ENCODE results near the gene ARSG.
A peak's percentile ranks its signal among the peaks of the same experiment; 100 is the strongest.

ARSG gene

DNA sequence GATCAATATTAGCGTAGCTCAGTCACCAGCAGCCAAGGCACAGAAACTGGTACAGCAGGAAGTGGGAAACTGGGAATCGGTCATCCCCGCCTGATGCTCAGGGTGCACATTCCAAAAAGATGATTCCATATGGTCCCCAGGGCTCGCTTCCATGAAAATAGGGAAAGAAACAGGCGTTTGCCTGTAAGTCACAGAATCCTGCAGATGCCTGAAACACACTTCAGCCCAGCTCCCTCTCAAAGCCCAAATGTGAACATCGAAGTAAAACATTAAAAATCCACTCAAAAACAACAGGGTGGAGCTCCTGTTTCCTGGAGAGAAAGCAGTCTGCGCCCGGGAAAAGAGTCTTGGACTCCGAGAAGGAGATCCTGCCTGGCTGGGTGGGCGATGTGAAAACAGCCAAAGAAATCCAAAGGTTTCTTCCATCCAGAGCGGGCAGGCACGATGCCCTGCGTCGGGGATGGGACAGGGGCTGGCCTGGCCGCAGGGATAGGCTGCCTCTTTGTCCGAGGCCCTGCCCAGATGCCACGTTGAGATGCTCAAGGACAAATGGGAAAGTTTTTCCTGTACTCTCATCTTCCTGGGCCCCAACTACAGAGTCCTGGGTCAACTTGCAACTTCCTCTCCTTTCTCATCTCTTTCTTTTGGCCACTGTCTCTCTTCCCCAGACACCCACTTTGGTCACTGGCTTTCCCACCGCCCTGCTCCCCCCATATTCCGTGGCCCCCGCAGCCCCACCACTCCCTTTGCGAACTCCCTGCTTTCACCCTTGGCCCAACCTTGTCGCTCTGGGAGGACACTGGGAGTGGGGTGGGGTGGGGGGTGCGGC, 165.3 kb downstream of the ARSG start:
- no peak for DNase-seq

DNA sequence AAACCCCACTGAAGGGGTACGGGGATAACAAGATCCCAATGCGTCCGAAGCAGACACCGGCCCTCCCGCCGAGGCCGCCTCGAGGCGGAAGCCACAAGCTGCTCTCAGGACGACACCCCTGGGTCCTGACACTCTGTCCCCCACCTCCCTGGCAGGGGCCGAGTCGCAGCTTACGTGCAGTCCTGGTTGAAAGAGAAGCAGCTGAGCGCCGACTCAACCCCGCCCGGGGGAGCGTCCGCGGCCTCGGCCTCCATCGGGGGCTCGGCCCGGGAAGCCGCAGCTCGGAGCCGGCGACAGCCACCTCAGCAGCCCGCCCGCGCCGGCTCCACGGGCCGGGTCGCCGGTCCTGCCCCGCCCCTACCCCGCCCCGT, 165.9 kb downstream of the ARSG start, which contains the start of gene WIPI1:
Gene WIPI1, minus strand, starts transcription at position 329 of the 371 bp plus-strand sequence. Its CDS starts 75 bp downstream, at position 254.
- no peak for DNase-seq

DNA sequence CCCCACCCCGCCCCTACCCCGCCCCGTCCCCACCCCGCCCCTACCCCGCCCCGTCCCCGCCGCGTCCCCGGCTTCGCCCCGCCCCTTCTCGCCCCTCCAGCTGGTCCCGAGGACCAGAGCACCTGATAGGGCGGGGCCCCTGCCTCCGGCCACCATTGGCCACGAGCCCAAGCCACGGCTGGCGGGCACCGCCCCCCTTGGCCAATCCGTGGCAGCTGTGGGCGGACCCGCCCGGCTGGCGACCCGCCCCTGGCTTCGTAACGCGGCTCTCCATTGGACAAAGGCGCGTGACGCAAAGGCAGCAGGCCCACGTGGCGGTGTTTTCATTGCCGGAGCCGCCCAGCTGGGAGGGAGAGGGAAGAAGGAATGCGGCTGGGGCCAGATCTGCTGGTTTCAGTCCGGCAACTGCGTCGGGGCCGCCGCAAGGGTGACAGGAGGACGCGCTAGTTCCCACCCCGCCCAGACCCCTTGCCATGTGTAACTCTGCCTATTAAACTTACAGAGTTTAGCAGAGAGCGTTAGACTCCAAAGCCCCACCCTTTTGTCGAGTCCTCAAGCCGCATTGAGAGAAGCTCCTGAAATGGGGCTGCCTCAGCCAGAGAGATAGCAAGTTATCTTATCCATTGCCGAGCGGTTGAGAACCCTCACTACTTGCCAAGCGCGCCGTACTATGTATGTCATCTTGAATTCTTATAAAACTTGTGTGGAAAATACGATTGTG, 166.4 kb downstream of the ARSG start:
- DNase-seq, result peak; percentile 97

DNA sequence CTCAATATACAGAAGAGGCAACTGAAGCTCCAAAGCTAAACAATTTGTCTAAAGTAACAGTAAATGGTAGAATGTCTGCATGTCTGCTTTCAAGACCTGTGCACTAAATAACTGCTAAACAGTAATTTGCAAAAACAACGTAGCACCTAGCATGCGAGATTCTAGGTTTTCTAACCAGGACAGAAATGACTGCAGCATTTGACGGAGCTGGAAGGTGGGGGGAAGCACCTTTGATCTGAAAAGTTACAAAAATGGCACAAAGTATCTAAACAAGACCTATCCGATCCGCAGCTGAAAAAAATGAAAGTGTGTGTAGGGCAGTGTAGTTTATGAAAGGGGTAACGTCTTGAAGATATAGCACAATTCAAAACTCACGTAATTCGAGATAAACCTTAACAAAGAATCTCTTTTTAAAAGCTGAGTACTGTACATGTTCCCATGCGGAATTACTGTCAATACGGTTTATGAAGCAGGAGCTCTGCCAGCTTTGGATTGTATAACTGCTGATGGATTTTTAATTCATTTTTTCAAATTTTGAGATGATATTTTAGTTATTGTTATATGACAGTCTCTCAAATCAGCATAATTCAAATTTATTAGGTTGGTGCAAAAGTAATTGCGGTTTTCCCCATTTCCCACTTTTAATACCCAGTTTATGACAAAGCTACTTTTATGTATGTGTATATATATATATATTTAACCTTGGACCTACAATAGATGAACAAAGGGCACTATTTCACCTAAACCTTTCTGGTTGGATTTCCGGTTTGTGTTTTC, 167.2 kb downstream of the ARSG start:
- DNase-seq, result no peak

DNA sequence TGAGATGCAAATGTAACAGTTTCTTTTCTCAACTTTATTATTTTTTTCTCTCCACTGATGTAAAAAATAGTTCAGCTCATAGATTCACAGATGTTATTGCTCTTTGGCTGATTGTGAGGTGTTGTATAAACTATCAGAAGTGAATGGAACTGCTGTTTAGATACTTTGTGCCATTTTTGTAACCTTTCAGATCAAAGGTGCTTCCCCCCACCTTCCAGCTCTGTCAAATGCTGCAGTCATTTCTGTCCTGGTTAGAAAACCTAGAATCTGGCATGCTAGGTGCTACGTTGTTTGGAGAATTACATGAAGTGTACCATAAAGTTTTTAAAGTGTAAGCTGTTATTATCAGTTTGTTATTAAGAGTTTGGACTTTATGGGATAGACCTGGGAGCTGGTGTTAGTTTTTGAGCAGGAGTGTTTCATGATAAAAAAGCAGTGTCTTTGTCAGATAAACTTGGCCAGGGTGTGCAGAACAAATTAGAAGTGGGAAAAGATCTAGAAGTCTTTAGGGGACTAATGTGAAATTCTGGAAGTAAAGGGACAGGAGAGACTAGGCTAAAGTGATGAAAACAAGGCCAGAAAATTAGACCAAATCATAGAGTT, 167.8 kb downstream of the ARSG start:
- no peak for DNase-seq

DNA sequence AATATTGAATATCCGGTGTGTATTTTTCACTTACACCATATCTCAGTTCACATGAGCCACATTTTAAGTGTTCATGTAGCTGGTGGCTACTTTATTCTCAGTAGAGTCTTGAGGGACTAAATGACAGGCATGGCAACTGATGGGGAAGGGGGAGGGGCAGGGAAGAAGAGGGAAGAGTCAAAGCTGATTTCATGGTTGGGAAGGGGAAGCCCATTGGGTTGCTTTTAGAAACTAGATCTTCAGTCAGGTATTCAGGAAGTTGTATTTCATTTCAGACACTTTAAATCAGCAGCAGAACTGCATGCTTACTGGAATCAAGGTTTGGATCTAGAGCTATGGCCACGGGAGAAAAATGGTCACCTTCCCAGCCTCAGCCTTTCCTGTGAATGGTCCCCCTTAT, 168.9 kb downstream of the ARSG start:
- no peak for DNase-seq

DNA sequence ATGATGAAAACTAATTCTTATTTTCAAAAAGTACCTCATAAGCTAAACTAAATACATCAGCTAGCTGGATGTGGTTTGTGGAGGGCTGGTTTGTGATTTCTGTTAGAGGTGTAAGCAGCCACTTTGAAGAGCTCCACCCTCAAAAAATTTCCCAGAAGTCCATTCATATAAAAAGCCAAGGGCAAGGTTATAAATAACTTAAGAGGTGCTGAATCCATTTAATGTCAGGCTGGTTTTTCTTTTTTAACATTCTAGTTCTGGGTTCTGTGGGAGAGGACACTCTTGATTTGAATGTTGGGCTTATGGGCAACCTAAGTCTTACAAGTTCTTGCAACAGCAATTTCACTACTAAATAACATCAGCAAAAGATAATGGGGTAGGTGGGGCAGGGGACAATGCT, 169.4 kb downstream of the ARSG start:
- no peak for DNase-seq

DNA sequence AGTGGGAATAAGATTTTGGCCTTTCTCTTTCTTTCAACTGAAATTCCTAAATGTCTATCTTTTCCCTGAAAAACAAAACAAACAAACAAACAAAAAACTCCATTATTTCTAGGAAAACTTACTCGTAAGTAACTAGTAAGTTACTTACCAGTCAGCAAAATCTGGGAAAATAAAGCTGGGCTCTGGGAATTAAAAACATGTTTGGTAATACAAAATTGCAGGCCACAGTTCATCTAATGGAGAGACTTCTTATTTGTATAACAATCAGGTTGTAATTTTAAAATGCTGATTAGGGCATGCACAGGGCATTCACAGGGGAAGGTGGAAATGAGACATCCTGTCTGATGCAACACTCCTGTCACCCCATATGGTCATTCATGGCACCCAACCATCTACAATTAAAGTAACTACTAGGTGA, 169.8 kb downstream of the ARSG start:
- no peak for DNase-seq

DNA sequence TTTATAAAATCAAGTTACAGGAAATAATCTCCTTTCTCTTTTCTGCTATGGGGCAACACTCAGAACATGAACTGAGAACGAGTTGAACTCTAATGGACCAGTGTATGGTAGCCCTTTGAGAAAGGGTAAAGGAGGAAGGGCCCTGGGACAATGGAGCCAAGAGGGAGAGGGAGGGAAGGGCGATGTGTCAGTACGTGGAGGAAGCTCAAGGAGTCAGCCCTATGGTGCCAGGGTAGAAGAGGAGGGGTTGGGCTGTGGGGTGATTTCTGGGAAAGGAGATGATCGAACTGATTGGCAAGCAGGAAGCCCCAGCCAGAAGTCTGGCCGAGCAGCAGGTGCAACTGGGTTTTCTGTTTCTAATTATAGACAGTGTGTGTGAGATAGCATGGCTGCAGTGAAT, 170.3 kb downstream of the ARSG start:
- DNase-seq, result no peak

DNA sequence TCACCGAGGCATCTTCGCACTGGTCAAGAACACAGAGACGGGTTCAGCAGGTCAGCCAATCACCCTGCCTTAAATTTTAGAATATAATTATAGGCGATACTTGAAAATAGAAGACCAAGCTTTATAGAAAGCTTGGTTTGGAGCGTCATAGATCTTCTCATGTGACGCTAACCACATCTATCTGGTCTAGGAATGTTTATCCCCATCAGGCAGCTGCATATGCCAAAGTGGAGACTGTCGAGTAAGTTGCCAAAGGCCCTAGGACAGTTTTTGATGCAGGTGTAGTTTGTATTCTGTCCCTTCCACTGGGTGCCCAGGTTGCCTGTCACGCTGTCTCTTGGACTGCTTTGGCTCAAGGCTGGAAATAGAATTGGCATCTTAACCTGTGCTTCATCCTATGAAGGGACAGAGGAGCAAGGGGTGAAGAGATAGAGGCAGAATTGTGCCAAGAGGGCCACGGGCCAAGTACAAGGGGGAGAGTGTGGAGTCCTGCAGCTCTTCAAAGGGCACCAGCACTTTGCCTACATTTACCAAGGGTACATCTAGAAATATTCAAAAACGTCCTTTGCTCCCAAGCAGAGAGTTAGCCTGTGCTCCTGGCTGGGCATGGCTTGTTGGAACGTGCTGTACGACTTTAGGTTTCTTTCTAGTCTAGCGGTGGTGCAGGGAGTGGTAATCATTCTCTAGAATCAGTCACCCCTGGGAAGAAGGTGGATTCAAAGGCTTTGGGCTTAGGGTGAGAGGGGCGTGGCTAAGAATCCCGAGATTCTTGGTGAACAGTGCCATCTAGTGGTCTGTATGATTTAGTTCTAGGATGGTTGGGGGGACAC, 171.3 kb downstream of the ARSG start:
- peak; percentile 92 for DNase-seq

DNA sequence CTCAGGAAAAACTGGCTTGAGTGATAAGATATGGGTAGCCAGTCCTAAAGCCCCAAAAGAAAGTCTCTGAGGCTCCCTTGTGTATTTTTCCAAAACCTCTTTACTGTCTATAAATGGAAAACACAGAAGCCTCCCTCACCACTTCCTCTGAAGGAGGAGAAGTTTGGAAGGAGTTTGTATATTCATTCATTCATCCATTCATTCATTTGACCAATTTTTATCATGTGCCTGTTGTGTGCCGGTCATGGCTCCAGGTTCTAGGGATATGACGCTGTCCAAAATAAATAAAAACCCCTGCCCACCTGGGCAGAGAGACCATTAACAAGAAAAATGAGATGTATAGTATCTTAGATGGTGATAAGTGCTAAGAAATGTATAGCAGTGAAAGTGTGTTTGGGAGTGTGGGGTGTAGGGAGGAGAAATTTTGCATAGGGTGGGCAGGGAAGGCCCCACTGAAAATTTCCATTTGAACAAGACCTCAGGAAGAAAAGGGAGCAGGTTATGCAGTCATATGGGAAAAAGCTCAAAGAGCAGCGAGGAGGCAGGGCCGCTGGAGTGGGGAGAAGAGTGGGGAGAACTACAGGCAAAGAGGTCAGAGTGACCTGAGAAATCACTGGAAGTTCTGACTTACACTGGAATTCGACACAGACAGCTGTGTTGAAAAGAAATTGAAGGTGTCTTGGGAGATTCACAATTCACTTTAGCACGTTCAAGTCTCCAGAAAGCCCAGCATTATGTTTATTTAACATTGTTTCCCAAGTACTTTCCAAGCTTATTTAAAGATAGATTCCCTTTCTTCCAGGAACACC, 172.1 kb downstream of the ARSG start:
- DNase-seq, result no peak

DNA sequence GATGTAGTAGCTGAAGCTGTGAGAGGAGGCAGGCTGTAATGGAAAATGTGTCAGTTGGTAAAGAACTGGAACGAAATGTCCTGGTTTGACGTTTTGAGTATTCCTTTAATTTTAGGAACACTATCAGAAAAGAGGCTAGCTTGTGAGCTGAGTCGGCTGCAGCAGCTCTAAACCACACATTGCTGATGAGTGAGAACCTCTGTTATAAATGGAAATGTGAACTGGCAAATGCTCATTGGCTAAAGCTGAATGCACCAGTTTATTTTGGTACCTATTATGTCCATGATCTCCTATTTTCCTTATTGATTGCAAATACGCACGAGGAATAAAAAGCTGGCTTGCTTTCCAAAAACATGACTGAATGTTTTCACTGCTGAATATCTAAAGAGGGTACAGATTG, 177.0 kb downstream of the ARSG start:
- no peak for DNase-seq

DNA sequence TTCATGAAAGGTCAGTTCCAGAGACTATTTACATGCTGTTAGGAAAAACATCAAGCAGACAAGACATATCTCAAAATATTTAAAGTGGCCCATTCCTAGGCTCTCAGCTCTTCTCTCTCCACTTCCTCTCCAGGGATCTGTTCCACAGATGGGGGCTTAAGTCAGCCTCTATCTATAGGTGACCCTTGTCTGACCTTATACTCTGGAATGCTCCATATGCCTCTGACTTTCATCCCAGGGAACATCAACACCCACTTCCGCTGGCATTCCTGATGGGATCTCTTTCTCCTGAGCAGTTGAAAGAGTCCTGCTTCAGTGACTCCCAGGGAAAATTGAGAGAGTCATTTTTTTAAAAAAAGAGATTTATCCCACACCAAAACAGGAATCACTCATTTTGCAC, 177.5 kb downstream of the ARSG start:
- DNase-seq, result no peak
